GM19240 (cell line): ENCODE data around the gene SSRP1.

Experiments used
- DNase-seq: peaks from one replicate; pipeline ENCODE4 v3.0.0; 2011; ENCODE audit warnings: low spot score; ENCODE audit not compliant: insufficient read length

SSRP1 gene

GRCh38 chr11:57318178-57318577 lies 17.5 kb downstream of the SSRP1 start:
- DNase-seq = no peak

GRCh38 chr11:57316017-57316416 lies 19.7 kb downstream of the SSRP1 start:
- DNase-seq = no peak

- no peak for DNase-seq
Measured at GRCh38 chr11:57315491-57315890, 20.2 kb downstream of the SSRP1 start.

- no peak for DNase-seq
Measured at GRCh38 chr11:57314221-57314973, 21.3 kb downstream of the SSRP1 start.

- DNase-seq = no peak
Measured at GRCh38 chr11:57313788-57314135, 21.9 kb downstream of the SSRP1 start.

- no peak for DNase-seq
Measured at GRCh38 chr11:57313071-57313787, 22.5 kb downstream of the SSRP1 start.

- no peak for DNase-seq
Measured at GRCh38 chr11:57312511-57313021, 23.1 kb downstream of the SSRP1 start.

- peak; percentile 86 for DNase-seq
Measured at GRCh38 chr11:57311109-57311936, 24.4 kb downstream of the SSRP1 start.

GRCh38 chr11:57310630-57311086 lies 25.0 kb downstream of the SSRP1 start:
- DNase-seq = no peak

GRCh38 chr11:57310091-57310490 lies 25.6 kb downstream of the SSRP1 start:
- no peak for DNase-seq

- no peak for DNase-seq
Measured at GRCh38 chr11:57309106-57310059, 26.3 kb downstream of the SSRP1 start.

GRCh38 chr11:57308426-57309060 lies 27.1 kb downstream of the SSRP1 start:
- DNase-seq = no peak

- no peak for DNase-seq
Measured at GRCh38 chr11:57307666-57308270, 27.9 kb downstream of the SSRP1 start.

- no peak for DNase-seq
Measured at GRCh38 chr11:57306940-57307565, 28.6 kb downstream of the SSRP1 start.

GRCh38 chr11:57306161-57306876 lies 29.4 kb downstream of the SSRP1 start:
- no peak for DNase-seq

GRCh38 chr11:57305523-57305922 lies 30.2 kb downstream of the SSRP1 start:
- DNase-seq = no peak

- no peak for DNase-seq
Measured at GRCh38 chr11:57303990-57304579, 31.6 kb downstream of the SSRP1 start.

GRCh38 chr11:57303280-57303989 lies 32.3 kb downstream of the SSRP1 start:
- DNase-seq = no peak
